ENCODE results near the gene ARHGAP32. TPM values are rescaled to one million over a fixed set of nuclear protein-coding genes. Genes with fewer than 3 reads are reported as not detected.

ARHGAP32 gene
- total RNA-seq, 2 experiments from 2014 or later: not detected

DNA sequence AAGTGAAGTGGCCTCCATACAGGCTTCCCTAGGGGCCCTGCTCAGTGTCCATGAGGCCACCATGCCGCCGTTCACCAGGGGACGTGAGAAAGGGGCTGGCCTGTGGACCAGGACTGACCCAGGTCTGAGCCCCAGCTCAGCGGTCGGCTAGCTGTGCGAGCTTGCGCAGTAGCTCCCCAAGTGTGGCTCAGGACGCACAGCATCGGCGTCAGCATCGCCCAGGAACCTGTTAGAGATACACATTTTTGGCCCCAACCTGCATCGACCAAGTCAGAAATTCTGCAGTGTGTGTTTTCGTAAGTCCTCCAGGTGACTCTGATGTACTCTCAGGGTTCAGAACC, 249.9 kb downstream of the ARHGAP32 start:
- Histone ChIP-seq H3K79me2 (ENCODE audit: insufficient read depth, low read depth, low read length) (no peaks in the 10 kb centered on the region), H3K9me3 (ENCODE audit: low read length) (no peaks in the 10 kb centered on the region), H3K9me2 (ENCODE audit: insufficient read depth, low read length) (no peaks in the 10 kb centered on the region), H3K4me3 (ENCODE audit: low read depth, low read length, poor library complexity, severe bottlenecking) (no peak overlapping the region), H3K4me1 (ENCODE audit: insufficient read depth, low read length, poor library complexity, severe bottlenecking) (no peaks in the 10 kb centered on the region), H2AFZ (ENCODE audit: low read length) (no peak overlapping the region), H3K36me3 (ENCODE audit: insufficient read depth, low read length) (no peaks in the 10 kb centered on the region), H3K27ac (ENCODE audit: low read depth, low read length, poor library complexity, severe bottlenecking) (no peak overlapping the region), H4K20me1 (ENCODE audit: insufficient read depth, low read length) (no peaks in the 10 kb centered on the region), H3K4me2 (ENCODE audit: low read length) (no peak overlapping the region)
- ChIA-PET CTCF (ENCODE audit: unreplicated experiment) (interaction anchor here (0.5 kb wide), 1 partner anchor 375 kb away, joined by 3 read pairs; no protein-coding TSS in a partner anchor), POLR2A (no interaction called here)
- no peak for DNase-seq (ENCODE audit: low spot score)
- TF ChIP-seq CTCF (conservative IDR thresholded peaks at IDR 0.05; ENCODE audit: low read length): no peak
- intact Hi-C loops (cut with micrococcal nuclease; ENCODE audit: unreplicated experiment): no loop called here
- no TSS peak for BruUV-seq (replicated peaks)

GRCh38 chr11:128941573-128942271, 250.4 kb downstream of the ARHGAP32 start:
- Histone ChIP-seq H3K9me3 (ENCODE audit: low read length) (no peaks in the 10 kb centered on the region), H3K36me3 (ENCODE audit: insufficient read depth, low read length) (no peaks in the 10 kb centered on the region), H3K4me1 (ENCODE audit: insufficient read depth, low read length, poor library complexity, severe bottlenecking) (no peaks in the 10 kb centered on the region), H3K9me2 (ENCODE audit: insufficient read depth, low read length) (no peaks in the 10 kb centered on the region), H4K20me1 (ENCODE audit: insufficient read depth, low read length) (no peaks in the 10 kb centered on the region), H2AFZ (ENCODE audit: low read length) (no peak overlapping the region), H3K4me2 (ENCODE audit: low read length) (no peak overlapping the region), H3K4me3 (ENCODE audit: low read depth, low read length, poor library complexity, severe bottlenecking) (no peak overlapping the region), H3K27ac (ENCODE audit: low read depth, low read length, poor library complexity, severe bottlenecking) (no peak overlapping the region), H3K79me2 (ENCODE audit: insufficient read depth, low read depth, low read length) (no peaks in the 10 kb centered on the region)
- ChIA-PET POLR2A (interaction anchor here (0.6 kb wide), 1 partner anchor 1341 kb away, joined by 4 read pairs; no protein-coding TSS in a partner anchor), CTCF (ENCODE audit: unreplicated experiment) (interaction anchor here (0.5 kb wide), 1 partner anchor 375 kb away, joined by 3 read pairs; no protein-coding TSS in a partner anchor)
- no peak for DNase-seq (ENCODE audit: low spot score)
- intact Hi-C loops (cut with micrococcal nuclease; ENCODE audit: unreplicated experiment): no loop called here
- no TSS peak for BruUV-seq (replicated peaks)
- TF ChIP-seq CTCF (conservative IDR thresholded peaks at IDR 0.05; ENCODE audit: low read length): no peak
- no peak for TF ChIP-seq EZH2phosphoT487 (IDR thresholded peaks at IDR 0.05; ENCODE audit: borderline replicate concordance, low read depth, low read length)

GRCh38 chr11:128941110-128941509, 251.0 kb downstream of the ARHGAP32 start:
- H3K9me2 ChIP-seq (ENCODE audit: insufficient read depth, low read length): no peaks in the 10 kb centered on the region
- no peak overlapping the region for H3K4me2 ChIP-seq (ENCODE audit: low read length)
- no peaks in the 10 kb centered on the region for H3K79me2 ChIP-seq (ENCODE audit: insufficient read depth, low read depth, low read length)
- no TSS peak for BruUV-seq (replicated peaks)
- no peak overlapping the region for H2AFZ ChIP-seq (ENCODE audit: low read length)
- no peak overlapping the region for H3K4me3 ChIP-seq (ENCODE audit: low read depth, low read length, poor library complexity, severe bottlenecking)
- intact Hi-C loops (cut with micrococcal nuclease; ENCODE audit: unreplicated experiment): no loop called here
- H3K27ac ChIP-seq (ENCODE audit: low read depth, low read length, poor library complexity, severe bottlenecking): no peak overlapping the region
- TF ChIP-seq EZH2phosphoT487 (IDR thresholded peaks at IDR 0.05; ENCODE audit: borderline replicate concordance, low read depth, low read length): no peak
- TF ChIP-seq CTCF (conservative IDR thresholded peaks at IDR 0.05; ENCODE audit: low read length): no peak
- no peaks in the 10 kb centered on the region for H4K20me1 ChIP-seq (ENCODE audit: insufficient read depth, low read length)
- ChIA-PET POLR2A (interaction anchor here (0.6 kb wide), 1 partner anchor 1341 kb away, joined by 4 read pairs; no protein-coding TSS in a partner anchor), CTCF (ENCODE audit: unreplicated experiment) (no interaction called here)
- H3K4me1 ChIP-seq (ENCODE audit: insufficient read depth, low read length, poor library complexity, severe bottlenecking): no peaks in the 10 kb centered on the region
- no peak for DNase-seq (ENCODE audit: low spot score)
- no peaks in the 10 kb centered on the region for H3K36me3 ChIP-seq (ENCODE audit: insufficient read depth, low read length)
- H3K9me3 ChIP-seq (ENCODE audit: low read length): no peaks in the 10 kb centered on the region
